ENCODE measurements around the gene KRT6B.

KRT6B gene

DNA sequence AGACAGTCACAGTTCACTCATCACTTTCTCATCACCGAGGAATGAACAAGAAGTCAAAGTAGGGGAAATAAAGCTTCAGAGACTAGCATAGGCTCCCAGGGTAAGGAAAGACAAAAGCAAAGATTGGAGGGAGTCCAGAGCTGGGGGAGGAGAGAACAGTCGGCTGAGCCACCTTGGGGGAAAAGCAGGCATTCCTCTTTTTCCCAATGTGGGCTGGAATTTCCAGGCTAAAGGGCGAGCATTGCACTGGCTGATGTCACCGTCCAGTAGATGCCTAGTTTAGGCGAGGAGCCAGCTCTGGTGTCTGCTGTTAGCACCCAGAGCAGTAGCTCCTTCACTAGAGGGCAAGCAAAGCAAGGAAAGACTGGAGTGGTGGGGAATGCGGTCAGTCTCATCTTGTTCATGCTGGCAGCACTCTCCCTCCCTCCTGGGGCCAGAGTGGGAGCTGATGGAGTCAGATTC lies 9.3 kb downstream of the KRT6B start:
- H3K27ac ChIP-seq (replicated peaks): no peak overlapping the region
- H3K4me3 ChIP-seq (replicated peaks; ENCODE audit: insufficient read depth, low read length): no peak overlapping the region
- no peak for DNase-seq (ENCODE audit: low read depth in 1 of 2, low spot score in 1 of 2)
- H3K27me3 ChIP-seq (ENCODE audit: insufficient read depth, poor library complexity, severe bottlenecking): peaks cover 5% of the 10 kb centered on the region
- no peak for TF ChIP-seq SPI1 (IDR thresholded peaks at IDR 0.05; ENCODE audit: borderline replicate concordance, low read depth)
- TF ChIP-seq, protein P1, sequence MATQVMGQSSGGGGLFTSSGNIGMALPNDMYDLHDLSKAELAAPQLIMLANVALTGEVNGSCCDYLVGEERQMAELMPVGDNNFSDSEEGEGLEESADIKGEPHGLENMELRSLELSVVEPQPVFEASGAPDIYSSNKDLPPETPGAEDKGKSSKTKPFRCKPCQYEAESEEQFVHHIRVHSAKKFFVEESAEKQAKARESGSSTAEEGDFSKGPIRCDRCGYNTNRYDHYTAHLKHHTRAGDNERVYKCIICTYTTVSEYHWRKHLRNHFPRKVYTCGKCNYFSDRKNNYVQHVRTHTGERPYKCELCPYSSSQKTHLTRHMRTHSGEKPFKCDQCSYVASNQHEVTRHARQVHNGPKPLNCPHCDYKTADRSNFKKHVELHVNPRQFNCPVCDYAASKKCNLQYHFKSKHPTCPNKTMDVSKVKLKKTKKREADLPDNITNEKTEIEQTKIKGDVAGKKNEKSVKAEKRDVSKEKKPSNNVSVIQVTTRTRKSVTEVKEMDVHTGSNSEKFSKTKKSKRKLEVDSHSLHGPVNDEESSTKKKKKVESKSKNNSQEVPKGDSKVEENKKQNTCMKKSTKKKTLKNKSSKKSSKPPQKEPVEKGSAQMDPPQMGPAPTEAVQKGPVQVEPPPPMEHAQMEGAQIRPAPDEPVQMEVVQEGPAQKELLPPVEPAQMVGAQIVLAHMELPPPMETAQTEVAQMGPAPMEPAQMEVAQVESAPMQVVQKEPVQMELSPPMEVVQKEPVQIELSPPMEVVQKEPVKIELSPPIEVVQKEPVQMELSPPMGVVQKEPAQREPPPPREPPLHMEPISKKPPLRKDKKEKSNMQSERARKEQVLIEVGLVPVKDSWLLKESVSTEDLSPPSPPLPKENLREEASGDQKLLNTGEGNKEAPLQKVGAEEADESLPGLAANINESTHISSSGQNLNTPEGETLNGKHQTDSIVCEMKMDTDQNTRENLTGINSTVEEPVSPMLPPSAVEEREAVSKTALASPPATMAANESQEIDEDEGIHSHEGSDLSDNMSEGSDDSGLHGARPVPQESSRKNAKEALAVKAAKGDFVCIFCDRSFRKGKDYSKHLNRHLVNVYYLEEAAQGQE (IDR thresholded peaks at IDR 0.05; ENCODE audit: insufficient replicate concordance, low read depth): no peak
- TF ChIP-seq GABPA (IDR thresholded peaks at IDR 0.05; ENCODE audit: low read depth): no peak
- no peak for TF ChIP-seq POLR2AphosphoS5 (IDR thresholded peaks at IDR 0.05; ENCODE audit: low read depth)
- TF ChIP-seq, protein P2, sequence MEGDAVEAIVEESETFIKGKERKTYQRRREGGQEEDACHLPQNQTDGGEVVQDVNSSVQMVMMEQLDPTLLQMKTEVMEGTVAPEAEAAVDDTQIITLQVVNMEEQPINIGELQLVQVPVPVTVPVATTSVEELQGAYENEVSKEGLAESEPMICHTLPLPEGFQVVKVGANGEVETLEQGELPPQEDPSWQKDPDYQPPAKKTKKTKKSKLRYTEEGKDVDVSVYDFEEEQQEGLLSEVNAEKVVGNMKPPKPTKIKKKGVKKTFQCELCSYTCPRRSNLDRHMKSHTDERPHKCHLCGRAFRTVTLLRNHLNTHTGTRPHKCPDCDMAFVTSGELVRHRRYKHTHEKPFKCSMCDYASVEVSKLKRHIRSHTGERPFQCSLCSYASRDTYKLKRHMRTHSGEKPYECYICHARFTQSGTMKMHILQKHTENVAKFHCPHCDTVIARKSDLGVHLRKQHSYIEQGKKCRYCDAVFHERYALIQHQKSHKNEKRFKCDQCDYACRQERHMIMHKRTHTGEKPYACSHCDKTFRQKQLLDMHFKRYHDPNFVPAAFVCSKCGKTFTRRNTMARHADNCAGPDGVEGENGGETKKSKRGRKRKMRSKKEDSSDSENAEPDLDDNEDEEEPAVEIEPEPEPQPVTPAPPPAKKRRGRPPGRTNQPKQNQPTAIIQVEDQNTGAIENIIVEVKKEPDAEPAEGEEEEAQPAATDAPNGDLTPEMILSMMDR (IDR thresholded peaks at IDR 0.05; ENCODE audit: insufficient read depth, low read length): no peak

DNA sequence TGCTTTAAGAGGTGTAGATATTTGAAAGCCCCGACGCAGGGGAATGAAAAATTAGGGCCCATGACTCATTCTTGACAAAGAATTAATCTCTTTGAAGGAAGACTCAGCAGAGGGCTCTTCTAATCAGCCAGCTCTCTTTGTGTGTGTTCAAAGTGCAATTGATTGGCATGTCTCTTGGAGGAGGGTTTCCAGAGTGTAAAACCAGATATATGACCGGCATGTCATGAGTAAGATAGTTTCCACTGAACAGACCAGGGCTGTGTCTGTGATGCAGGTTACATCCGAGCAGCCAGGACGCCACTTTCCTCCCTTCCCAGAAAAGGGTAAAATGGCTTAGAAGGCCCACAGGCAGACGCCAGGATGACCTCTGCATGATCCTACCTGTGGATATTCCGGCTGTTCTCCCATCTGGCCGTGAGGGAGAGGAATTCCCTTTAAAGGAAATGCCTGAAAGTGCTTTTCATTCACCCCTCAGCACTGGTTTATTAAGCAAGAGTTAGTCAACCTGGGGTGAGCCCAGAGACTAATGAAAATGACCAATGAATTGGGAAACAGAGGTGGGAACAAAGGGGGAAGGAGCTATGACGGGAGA lies 10.5 kb downstream of the KRT6B start:
- no peak overlapping the region for H3K4me3 ChIP-seq (replicated peaks; ENCODE audit: insufficient read depth, low read length)
- DNase-seq (ENCODE audit: low read depth in 1 of 2, low spot score in 1 of 2): no peak
- no peak for TF ChIP-seq POLR2AphosphoS5 (IDR thresholded peaks at IDR 0.05; ENCODE audit: low read depth)
- no peak for TF ChIP-seq SPI1 (IDR thresholded peaks at IDR 0.05; ENCODE audit: borderline replicate concordance, low read depth)
- TF ChIP-seq, protein P1 (IDR thresholded peaks at IDR 0.05; ENCODE audit: insufficient replicate concordance, low read depth): no peak
- no peak for TF ChIP-seq GABPA (IDR thresholded peaks at IDR 0.05; ENCODE audit: low read depth)
- TF ChIP-seq, protein P2 (IDR thresholded peaks at IDR 0.05; ENCODE audit: insufficient read depth, low read length): no peak
- no peak overlapping the region for H3K27ac ChIP-seq (replicated peaks)
- peaks cover 5% of the 10 kb centered on the region for H3K27me3 ChIP-seq (ENCODE audit: insufficient read depth, poor library complexity, severe bottlenecking)

DNA sequence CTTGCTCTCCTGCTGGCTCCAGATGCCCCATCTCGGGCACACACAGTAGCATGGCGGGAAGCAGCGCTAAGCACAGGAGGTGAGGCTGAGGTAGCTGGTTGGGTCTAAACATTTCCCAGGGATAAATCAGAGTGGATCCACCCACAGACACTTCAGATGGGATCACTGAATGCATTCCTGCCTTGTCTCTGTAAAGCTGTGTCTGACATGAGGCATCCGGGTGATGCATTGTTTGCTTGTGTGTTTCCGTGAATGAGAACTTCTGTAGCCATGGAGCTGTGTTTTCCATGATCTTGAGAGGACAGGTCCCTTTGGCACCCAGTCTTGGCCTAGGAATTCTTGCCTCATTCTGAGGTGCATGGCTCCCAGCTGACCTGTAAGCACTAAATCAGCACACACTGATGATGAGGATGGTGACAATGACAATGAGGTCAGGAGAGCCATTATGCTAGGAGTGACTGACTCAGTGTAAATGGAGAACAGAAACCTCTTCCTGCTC lies 11.1 kb downstream of the KRT6B start:
- Histone ChIP-seq H3K27ac (replicated peaks) (no peak overlapping the region), H3K27me3 (ENCODE audit: insufficient read depth, poor library complexity, severe bottlenecking) (peaks cover 4% of the 10 kb centered on the region), H3K4me3 (replicated peaks; ENCODE audit: insufficient read depth, low read length) (no peak overlapping the region)
- DNase-seq (ENCODE audit: low read depth in 1 of 2, low spot score in 1 of 2): no peak
- TF ChIP-seq GABPA (IDR thresholded peaks at IDR 0.05; ENCODE audit: low read depth): no peak
- no peak for TF ChIP-seq POLR2AphosphoS5 (IDR thresholded peaks at IDR 0.05; ENCODE audit: low read depth)
- TF ChIP-seq, protein P2 (IDR thresholded peaks at IDR 0.05; ENCODE audit: insufficient read depth, low read length): no peak
- no peak for TF ChIP-seq SPI1 (IDR thresholded peaks at IDR 0.05; ENCODE audit: borderline replicate concordance, low read depth)
- TF ChIP-seq, protein P1 (IDR thresholded peaks at IDR 0.05; ENCODE audit: insufficient replicate concordance, low read depth): no peak

All from HL-60 (cell line).